BLaER1 treated with 17β-estradiol and CSF1 and Interleukin-3, amounts not matched to agents 10 nM and 100 nM (cell line): ENCODE measurements around the gene IFT88.

Experiments used
- H3K27ac ChIP-seq, 11 experiments: shearing (Covaris generic); formaldehyde crosslinking; 2 replicates each; pipeline ENCODE4 v1.8.1; 2022
- H3K27me3 ChIP-seq, 11 experiments: shearing (Covaris generic); formaldehyde crosslinking; 2 replicates each; pipeline ENCODE4 v1.8.1; 2022
- H3K36me3 ChIP-seq, 11 experiments: shearing (Covaris generic); formaldehyde crosslinking; 2 replicates each; pipeline ENCODE4 v1.8.1; 2022
- H3K4me1 ChIP-seq, 10 experiments: shearing (Covaris generic); formaldehyde crosslinking; 2 replicates each; pipeline ENCODE4 v1.8.1; 2022
- H3K4me2 ChIP-seq, 11 experiments: shearing (Covaris generic); formaldehyde crosslinking; 2 replicates each; pipeline ENCODE4 v1.8.1; 2022
- H3K4me3 ChIP-seq, 10 experiments: shearing (Covaris generic); formaldehyde crosslinking; 2 replicates each; pipeline ENCODE4 v1.8.1; 2022
- H3K9ac ChIP-seq, 11 experiments: shearing (Covaris generic); formaldehyde crosslinking; 2 replicates each; pipeline ENCODE4 v1.8.1; 2022
- H3K9me3 ChIP-seq, 11 experiments: shearing (Covaris generic); formaldehyde crosslinking; replicated peaks in 1 of 11; 2 replicates each; pipeline ENCODE4 v1.8.1; 2022
- H4K20me1 ChIP-seq, 11 experiments: shearing (Covaris generic); formaldehyde crosslinking; 2 replicates each; pipeline ENCODE4 v1.8.1; 2022
- Cebpa-rat ChIP-seq, 11 experiments: shearing (Covaris generic); IDR thresholded peaks; 2 replicates each; pipeline ENCODE4 v1.8.1; 2022

Gene IFT88

GRCh38 chr13:20729633-20730585, 163.0 kb downstream of the IFT88 start:
- H3K9me3 ChIP-seq, result no peaks in the 10 kb centered on the region; a peak in 2 of 22 replicates
- peaks cover 0 to 5% (median 0%) of the 10 kb centered on the region in 10 experiments; a peak in 2 of 20 replicates for H3K4me1 ChIP-seq
- H3K9ac ChIP-seq, result no peak overlapping the region
- H3K4me2 ChIP-seq, result no peak overlapping the region
- H3K4me3 ChIP-seq, result no peak overlapping the region
- TF ChIP-seq Cebpa-rat (IDR thresholded peaks at IDR 0.05), result no peak
- peaks cover 9 to 49% (median 24%) of the 10 kb centered on the region in 11 experiments; a peak in 19 of 22 replicates for H3K36me3 ChIP-seq
- H3K27me3 ChIP-seq, result no peaks in the 10 kb centered on the region
- no peak overlapping the region for H3K27ac ChIP-seq
- no peaks in the 10 kb centered on the region for H4K20me1 ChIP-seq

GRCh38 chr13:20738616-20739015, 171.7 kb downstream of the IFT88 start:
- Histone ChIP-seq H3K27me3 (no peaks in the 10 kb centered on the region), H3K36me3 (peaks cover 17 to 37% (median 27%) of the 10 kb centered on the region in 11 experiments; a peak in 19 of 22 replicates), H3K4me2 (no peak overlapping the region), H3K27ac (no peak overlapping the region), H3K9ac (no peak overlapping the region), H4K20me1 (no peaks in the 10 kb centered on the region), H3K4me3 (no peak overlapping the region), H3K9me3 (peaks cover 17 to 29% (median 25%) of the 10 kb centered on the region in 11 experiments), H3K4me1 (no peaks in the 10 kb centered on the region)
- no peak for TF ChIP-seq Cebpa-rat (IDR thresholded peaks at IDR 0.05)

DNA sequence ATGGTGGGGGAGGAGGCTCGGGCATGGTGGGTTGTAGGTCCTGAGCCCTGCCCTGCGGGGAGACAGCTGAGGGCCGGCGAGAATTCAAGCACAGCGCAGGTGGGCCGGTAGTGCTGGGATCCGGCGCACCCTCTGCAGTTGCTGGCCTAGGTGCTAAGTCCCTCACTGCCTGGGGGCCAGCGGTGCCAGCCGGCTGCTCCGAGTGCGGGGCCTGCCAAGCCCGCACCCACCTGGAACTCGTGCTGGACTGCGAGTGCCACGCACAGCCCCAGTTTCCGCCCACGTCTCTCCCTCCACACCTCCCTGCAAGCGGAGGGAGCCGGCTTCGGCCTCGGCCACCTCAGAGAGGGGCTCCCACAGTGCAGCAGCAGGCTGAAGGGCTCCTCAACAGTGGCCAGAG, 173.1 kb downstream of the IFT88 start:
- Histone ChIP-seq H3K27me3 (no peaks in the 10 kb centered on the region), H3K4me1 (no peaks in the 10 kb centered on the region), H3K4me2 (no peak overlapping the region), H3K9me3 (peaks cover 23 to 35% (median 31%) of the 10 kb centered on the region in 11 experiments), H3K27ac (no peak overlapping the region), H4K20me1 (no peaks in the 10 kb centered on the region), H3K9ac (no peak overlapping the region), H3K4me3 (no peak overlapping the region), H3K36me3 (peaks cover 17 to 30% (median 26%) of the 10 kb centered on the region in 11 experiments; a peak in 19 of 22 replicates)
- no peak for TF ChIP-seq Cebpa-rat (IDR thresholded peaks at IDR 0.05)
